Measurements from ENCODE around the gene CCDC88C.

DNA sequence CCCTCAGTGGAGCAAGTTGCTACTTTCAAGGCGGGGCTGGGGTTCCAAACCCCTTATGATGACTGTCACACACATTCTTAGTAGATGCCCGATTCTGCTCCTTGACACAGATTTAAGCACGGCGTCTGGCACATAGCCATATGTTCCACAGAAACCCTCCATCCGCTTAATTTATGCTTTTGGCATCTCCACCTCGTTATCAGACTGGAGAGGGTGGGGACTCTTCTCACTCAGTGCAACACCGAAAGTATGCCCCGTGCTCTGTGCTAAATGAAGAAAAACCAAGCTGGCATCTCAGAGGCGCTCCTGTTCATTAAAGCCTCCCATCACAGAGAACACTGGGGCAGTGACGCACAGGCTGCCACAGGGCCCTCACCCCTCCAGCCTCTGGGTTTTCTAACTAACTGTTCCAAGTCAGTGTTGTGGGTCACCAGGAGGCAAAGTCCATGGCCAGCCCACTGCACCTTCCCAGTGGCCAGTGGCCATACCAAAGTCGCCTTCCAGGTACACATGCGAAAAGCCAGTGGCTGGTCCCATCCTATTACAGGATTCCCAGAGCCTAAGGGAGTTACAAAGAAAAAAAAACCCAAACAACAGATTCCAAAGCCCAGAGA, 27.3 kb downstream of the CCDC88C start:
- TF ChIP-seq, protein P1, sequence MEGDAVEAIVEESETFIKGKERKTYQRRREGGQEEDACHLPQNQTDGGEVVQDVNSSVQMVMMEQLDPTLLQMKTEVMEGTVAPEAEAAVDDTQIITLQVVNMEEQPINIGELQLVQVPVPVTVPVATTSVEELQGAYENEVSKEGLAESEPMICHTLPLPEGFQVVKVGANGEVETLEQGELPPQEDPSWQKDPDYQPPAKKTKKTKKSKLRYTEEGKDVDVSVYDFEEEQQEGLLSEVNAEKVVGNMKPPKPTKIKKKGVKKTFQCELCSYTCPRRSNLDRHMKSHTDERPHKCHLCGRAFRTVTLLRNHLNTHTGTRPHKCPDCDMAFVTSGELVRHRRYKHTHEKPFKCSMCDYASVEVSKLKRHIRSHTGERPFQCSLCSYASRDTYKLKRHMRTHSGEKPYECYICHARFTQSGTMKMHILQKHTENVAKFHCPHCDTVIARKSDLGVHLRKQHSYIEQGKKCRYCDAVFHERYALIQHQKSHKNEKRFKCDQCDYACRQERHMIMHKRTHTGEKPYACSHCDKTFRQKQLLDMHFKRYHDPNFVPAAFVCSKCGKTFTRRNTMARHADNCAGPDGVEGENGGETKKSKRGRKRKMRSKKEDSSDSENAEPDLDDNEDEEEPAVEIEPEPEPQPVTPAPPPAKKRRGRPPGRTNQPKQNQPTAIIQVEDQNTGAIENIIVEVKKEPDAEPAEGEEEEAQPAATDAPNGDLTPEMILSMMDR (IDR thresholded peaks at IDR 0.05): no peak
- no peak for TF ChIP-seq POLR2A (IDR thresholded peaks at IDR 0.05)
